Measurements from ENCODE around the gene LONP1.
A peak's percentile ranks its signal among the peaks of the same experiment; 100 is the strongest.
"Not testable (repeated sequence)": the region's sequence is repeated elsewhere in the genome, so short reads cannot be mapped to it uniquely, and the experiment has no call there.

Gene LONP1

DNA sequence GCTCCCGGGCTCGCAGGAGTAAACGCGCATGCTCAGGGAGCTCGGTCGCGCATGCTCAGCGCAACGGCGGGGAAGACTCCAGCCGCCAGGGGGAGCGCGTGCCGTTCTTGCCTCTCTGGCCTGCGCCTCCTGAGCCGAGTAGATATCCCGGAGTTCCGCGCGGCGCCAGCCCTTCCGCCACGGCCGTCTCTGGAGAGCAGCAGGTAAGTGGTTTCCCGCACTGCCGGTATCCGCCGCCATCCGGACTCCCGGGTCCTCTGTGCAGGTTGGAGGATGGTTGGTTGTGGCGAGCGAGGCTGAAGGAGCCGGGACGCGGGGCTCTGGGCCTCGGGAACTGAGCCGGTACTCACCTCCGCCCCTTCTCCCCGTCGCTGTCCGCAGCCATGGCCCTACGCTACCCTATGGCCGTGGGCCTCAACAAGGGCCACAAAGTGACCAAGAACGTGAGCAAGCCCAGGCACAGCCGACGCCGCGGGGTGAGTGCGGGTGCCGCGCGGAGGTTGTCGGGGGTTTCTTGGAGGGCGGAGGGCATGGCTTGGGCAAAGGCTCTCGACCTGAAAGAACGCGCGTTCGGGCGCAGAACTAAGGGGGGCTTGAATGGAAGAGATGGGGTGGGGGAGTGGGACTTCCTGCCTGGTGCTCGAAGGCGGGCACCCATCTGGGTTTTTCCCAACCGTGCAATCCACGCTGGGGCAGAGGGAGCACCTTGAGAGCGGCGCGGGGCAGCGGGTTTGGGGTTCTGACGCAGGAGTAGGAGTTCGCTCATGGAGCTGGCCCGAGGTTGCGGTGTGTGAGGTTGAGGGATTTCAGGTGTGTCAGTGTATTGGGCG lies 29.6 kb downstream of the LONP1 start, which contains the start of gene RPL36:
Gene RPL36 (plus strand): TSS at position 171 of the 830 bp plus-strand sequence. CDS start 213 bp downstream, at position 384.
- peak within 1 kb of the TSS; percentile 87 for H3K9ac ChIP-seq (ENCODE audit: low read depth, low read length)
- peaks cover 48% of the 10 kb centered on the region for H3K4me1 ChIP-seq (ENCODE audit: insufficient read depth, low read length)
- peaks cover 51% of the 10 kb centered on the region for H3K36me3 ChIP-seq (ENCODE audit: insufficient read depth, low read length)
- TF ChIP-seq EZH2 (IDR thresholded peaks at IDR 0.05; ENCODE audit: borderline replicate concordance, low read depth, low read length, severe bottlenecking): no peak
- TF ChIP-seq, protein P1, sequence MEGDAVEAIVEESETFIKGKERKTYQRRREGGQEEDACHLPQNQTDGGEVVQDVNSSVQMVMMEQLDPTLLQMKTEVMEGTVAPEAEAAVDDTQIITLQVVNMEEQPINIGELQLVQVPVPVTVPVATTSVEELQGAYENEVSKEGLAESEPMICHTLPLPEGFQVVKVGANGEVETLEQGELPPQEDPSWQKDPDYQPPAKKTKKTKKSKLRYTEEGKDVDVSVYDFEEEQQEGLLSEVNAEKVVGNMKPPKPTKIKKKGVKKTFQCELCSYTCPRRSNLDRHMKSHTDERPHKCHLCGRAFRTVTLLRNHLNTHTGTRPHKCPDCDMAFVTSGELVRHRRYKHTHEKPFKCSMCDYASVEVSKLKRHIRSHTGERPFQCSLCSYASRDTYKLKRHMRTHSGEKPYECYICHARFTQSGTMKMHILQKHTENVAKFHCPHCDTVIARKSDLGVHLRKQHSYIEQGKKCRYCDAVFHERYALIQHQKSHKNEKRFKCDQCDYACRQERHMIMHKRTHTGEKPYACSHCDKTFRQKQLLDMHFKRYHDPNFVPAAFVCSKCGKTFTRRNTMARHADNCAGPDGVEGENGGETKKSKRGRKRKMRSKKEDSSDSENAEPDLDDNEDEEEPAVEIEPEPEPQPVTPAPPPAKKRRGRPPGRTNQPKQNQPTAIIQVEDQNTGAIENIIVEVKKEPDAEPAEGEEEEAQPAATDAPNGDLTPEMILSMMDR (IDR thresholded peaks at IDR 0.05; ENCODE audit: borderline replicate concordance, extremely low read depth, low read length, poor library complexity, severe bottlenecking): peak; percentile 95
- DNase-seq (peak; percentile 98), ATAC-seq (ENCODE audit: insufficient read depth, low read depth) (peak; percentile 71)
- peak within 1 kb of the TSS; percentile 94 for H3K27ac ChIP-seq (ENCODE audit: low read length)
- H3K9me3 ChIP-seq (ENCODE audit: insufficient read depth, low read length, severe bottlenecking): no peaks in the 10 kb centered on the region
- peak within 1 kb of the TSS; percentile 82 to 87; a peak in 3 of 4 replicates for H3K4me3 ChIP-seq (ENCODE audit: low read depth in 1 of 2, low read length in 2 of 2)
- H3K27me3 ChIP-seq (ENCODE audit: insufficient read depth, low read length, poor library complexity): no peaks in the 10 kb centered on the region
- H4K20me1 ChIP-seq (ENCODE audit: insufficient read depth, low read length): peaks cover 51% of the 10 kb centered on the region
- peak within 1 kb of the TSS; percentile 84 for H2AFZ ChIP-seq (ENCODE audit: low read depth, low read length)
- peak within 1 kb of the TSS; percentile 86 for H3K4me2 ChIP-seq (ENCODE audit: insufficient read depth, low read length)
- H3K79me2 ChIP-seq (ENCODE audit: insufficient read depth, low read length): peaks cover 53% of the 10 kb centered on the region

DNA sequence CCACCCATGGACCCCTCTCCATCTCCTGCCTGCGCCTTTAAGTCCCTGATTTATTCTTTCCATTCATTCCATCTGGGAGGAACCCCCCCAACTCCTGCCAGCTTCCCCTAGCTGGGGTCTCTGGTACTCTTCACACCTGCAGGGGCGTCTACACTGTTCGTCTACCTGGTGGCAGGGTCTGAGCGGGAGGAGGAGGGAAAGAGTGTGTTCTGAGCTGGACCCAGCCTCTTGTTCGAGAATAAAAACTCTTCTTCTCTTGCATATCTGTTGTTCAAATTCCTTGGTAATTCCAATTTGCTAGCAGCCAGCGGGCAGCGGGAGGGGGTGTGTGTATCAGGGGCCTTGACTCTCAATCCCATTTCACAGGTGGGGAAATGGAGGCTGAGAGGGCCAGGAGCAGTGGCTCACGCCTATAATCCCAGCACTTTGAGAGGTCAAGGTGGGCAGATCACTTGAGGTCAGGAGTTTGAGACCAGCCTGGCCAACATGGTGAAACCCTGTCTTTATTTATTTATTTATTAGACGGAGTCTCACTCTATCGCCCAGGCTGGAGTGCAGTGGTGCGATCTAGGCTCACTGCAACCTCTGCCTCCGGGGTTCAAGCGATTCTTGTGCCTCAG lies 31.6 kb downstream of the LONP1 start:
- not testable (repeated sequence) for H3K9ac ChIP-seq (ENCODE audit: low read depth, low read length); H3K27ac ChIP-seq (ENCODE audit: low read length); DNase-seq; H2AFZ ChIP-seq (ENCODE audit: low read depth, low read length); H3K4me2 ChIP-seq (ENCODE audit: insufficient read depth, low read length); H3K9me3 ChIP-seq (ENCODE audit: insufficient read depth, low read length, severe bottlenecking); H3K4me3 ChIP-seq (ENCODE audit: low read depth in 1 of 2, low read length in 2 of 2); ATAC-seq (ENCODE audit: insufficient read depth, low read depth); H3K27me3 ChIP-seq (ENCODE audit: insufficient read depth, low read length, poor library complexity)
- H4K20me1 ChIP-seq (ENCODE audit: insufficient read depth, low read length): peaks cover 31% of the 10 kb centered on the region
- H3K4me1 ChIP-seq (ENCODE audit: insufficient read depth, low read length): peaks cover 42% of the 10 kb centered on the region
- peaks cover 33% of the 10 kb centered on the region for H3K79me2 ChIP-seq (ENCODE audit: insufficient read depth, low read length)
- H3K36me3 ChIP-seq (ENCODE audit: insufficient read depth, low read length): peaks cover 31% of the 10 kb centered on the region

DNA sequence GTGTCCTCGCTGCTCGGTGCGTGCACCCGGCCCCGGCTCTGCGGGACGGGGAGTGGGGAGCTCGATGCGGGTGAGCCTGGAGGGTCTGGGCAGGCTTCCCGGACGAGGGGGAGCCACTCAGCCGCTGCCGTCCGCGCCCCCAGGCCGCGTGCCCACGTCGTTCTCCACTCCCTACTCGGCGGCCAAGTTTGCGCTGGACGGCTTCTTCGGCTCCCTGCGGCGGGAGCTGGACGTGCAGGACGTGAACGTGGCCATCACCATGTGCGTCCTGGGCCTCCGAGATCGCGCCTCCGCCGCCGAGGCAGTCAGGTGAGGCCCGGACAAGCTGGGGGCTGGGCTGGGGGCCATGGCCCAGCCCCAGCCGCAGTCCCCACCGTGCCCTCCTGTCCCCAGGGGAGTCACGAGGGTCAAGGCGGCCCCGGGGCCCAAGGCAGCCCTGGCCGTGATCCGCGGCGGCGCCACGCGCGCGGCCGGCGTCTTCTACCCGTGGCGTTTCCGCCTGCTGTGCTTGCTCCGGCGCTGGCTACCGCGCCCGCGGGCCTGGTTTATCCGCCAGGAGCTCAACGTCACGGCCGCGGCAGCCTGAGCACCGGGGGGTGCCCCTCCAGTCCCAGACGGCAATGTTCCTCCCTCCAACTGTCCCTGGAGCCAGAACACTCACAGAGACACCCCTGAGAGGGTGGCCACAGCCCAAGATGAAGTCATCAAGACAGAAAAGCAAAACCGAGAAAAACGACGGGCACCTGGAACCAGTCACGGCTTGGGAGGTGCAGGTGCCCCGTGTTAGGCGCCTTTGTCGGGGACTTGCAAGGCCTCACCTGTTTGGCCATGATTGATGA lies 32.4 kb downstream of the LONP1 start:
- Histone ChIP-seq H3K4me3 (ENCODE audit: low read depth in 1 of 2, low read length in 2 of 2) (peak overlapping the region; percentile 19 to 66; a peak in 3 of 4 replicates), H3K4me1 (ENCODE audit: insufficient read depth, low read length) (peaks cover 34% of the 10 kb centered on the region), H4K20me1 (ENCODE audit: insufficient read depth, low read length) (peaks cover 23% of the 10 kb centered on the region), H3K4me2 (ENCODE audit: insufficient read depth, low read length) (peak overlapping the region; percentile 78), H3K27ac (ENCODE audit: low read length) (peak overlapping the region; percentile 71), H3K9me3 (ENCODE audit: insufficient read depth, low read length, severe bottlenecking) (no peaks in the 10 kb centered on the region), H2AFZ (ENCODE audit: low read depth, low read length) (peak overlapping the region; percentile 91), H3K9ac (ENCODE audit: low read depth, low read length) (peak overlapping the region; percentile 61; the same call in 1 of the 2 replicates), H3K79me2 (ENCODE audit: insufficient read depth, low read length) (peaks cover 25% of the 10 kb centered on the region), H3K36me3 (ENCODE audit: insufficient read depth, low read length) (peaks cover 23% of the 10 kb centered on the region), H3K27me3 (ENCODE audit: insufficient read depth, low read length, poor library complexity) (no peaks in the 10 kb centered on the region)
- DNase-seq: no peak
- no peak for ATAC-seq (ENCODE audit: insufficient read depth, low read depth)
- TF ChIP-seq EZH2 (IDR thresholded peaks at IDR 0.05; ENCODE audit: borderline replicate concordance, low read depth, low read length, severe bottlenecking): no peak
- TF ChIP-seq, protein P1 (IDR thresholded peaks at IDR 0.05; ENCODE audit: borderline replicate concordance, extremely low read depth, low read length, poor library complexity, severe bottlenecking): peak; percentile 2
